ENCODE results near the gene LPO. TPM values are rescaled to one million over a fixed set of nuclear protein-coding genes. Genes with fewer than 3 reads are reported as not detected.

The LPO gene
- total RNA-seq, 6 experiments from 2014 or later = not detected

GRCh38 chr17:58280480-58281217 is 42.3 kb downstream of the LPO start, which contains the start of gene MPO:
MPO (minus strand) TSS chr17:58280935; CDS start chr17:58280758, 177 bp downstream.
- no peak for DNase-seq
- H3K27me3 Mint-ChIP-seq (ENCODE audit: insufficient read depth) = peaks cover 46% of the 10 kb centered on the region
- H3K9me3 Mint-ChIP-seq = no peaks in the 10 kb centered on the region
- H3K27ac Mint-ChIP-seq = no peak within 1 kb of the TSS
- no peak for TF ChIP-seq CTCF (IDR thresholded peaks at IDR 0.05)
- H3K4me3 Mint-ChIP-seq = no peak within 1 kb of the TSS
- no peaks in the 10 kb centered on the region for H3K4me1 Mint-ChIP-seq (ENCODE audit: low read depth)
- no peaks in the 10 kb centered on the region for H3K36me3 Mint-ChIP-seq (ENCODE audit: low read depth)

- Mint-ChIP-seq H3K9me3 (no peaks in the 10 kb centered on the region), H3K27me3 (ENCODE audit: insufficient read depth) (peaks cover 41% of the 10 kb centered on the region), H3K36me3 (ENCODE audit: low read depth) (no peaks in the 10 kb centered on the region), H3K4me1 (ENCODE audit: low read depth) (no peaks in the 10 kb centered on the region), H3K4me3 (no peak overlapping the region), H3K27ac (no peak overlapping the region)
- no peak for TF ChIP-seq CTCF (IDR thresholded peaks at IDR 0.05)
- DNase-seq = no peak
These were observed 43.2 kb downstream of the LPO start for GRCh38 chr17:58281511-58282011.

- H3K36me3 Mint-ChIP-seq (ENCODE audit: low read depth) = no peaks in the 10 kb centered on the region
- no peak for DNase-seq
- H3K4me1 Mint-ChIP-seq (ENCODE audit: low read depth) = no peaks in the 10 kb centered on the region
- H3K4me3 Mint-ChIP-seq = no peak overlapping the region
- H3K27me3 Mint-ChIP-seq (ENCODE audit: insufficient read depth) = peaks cover 38% of the 10 kb centered on the region
- no peaks in the 10 kb centered on the region for H3K9me3 Mint-ChIP-seq
- no peak for TF ChIP-seq CTCF (IDR thresholded peaks at IDR 0.05)
- H3K27ac Mint-ChIP-seq = no peak overlapping the region
These were observed 44.1 kb downstream of the LPO start for GRCh38 chr17:58282442-58282841.

- H3K36me3 Mint-ChIP-seq (ENCODE audit: low read depth) = no peaks in the 10 kb centered on the region
- TF ChIP-seq CTCF (IDR thresholded peaks at IDR 0.05) = no peak
- H3K4me1 Mint-ChIP-seq (ENCODE audit: low read depth) = no peaks in the 10 kb centered on the region
- DNase-seq = no peak
- H3K27me3 Mint-ChIP-seq (ENCODE audit: insufficient read depth) = peaks cover 25% of the 10 kb centered on the region
- no peak overlapping the region for H3K4me3 Mint-ChIP-seq
- H3K27ac Mint-ChIP-seq = no peak overlapping the region
- H3K9me3 Mint-ChIP-seq = no peaks in the 10 kb centered on the region
These were observed 45.6 kb downstream of the LPO start for GRCh38 chr17:58283674-58284612.

- Mint-ChIP-seq H3K27ac (no peak overlapping the region), H3K4me1 (ENCODE audit: low read depth) (no peaks in the 10 kb centered on the region)
- DNase-seq = no peak
These were observed 46.4 kb downstream of the LPO start for GRCh38 chr17:58284613-58285421.

More at GRCh38 chr17:58284613-58285421, 46.4 kb downstream of the LPO start:
- no peaks in the 10 kb centered on the region for H3K36me3 Mint-ChIP-seq (ENCODE audit: low read depth)
- no peak overlapping the region for H3K4me3 Mint-ChIP-seq
- TF ChIP-seq CTCF (IDR thresholded peaks at IDR 0.05) = no peak
- H3K27me3 Mint-ChIP-seq (ENCODE audit: insufficient read depth) = peaks cover 17% of the 10 kb centered on the region
- no peaks in the 10 kb centered on the region for H3K9me3 Mint-ChIP-seq
